ENCODE measurements around the gene PHRF1.

- TF ChIP-seq EZH2 (IDR thresholded peaks at IDR 0.05; ENCODE audit: borderline replicate concordance, insufficient read depth, low read length, poor library complexity, severe bottlenecking), result no peak
- no peak for TF ChIP-seq CTCF (IDR thresholded peaks at IDR 0.05; ENCODE audit: poor library complexity, severe bottlenecking)
- TF ChIP-seq SMC3 (conservative IDR thresholded peaks at IDR 0.05; ENCODE audit: poor library complexity), result no peak
Observed at GRCh38 chr11:581342-581741, 5.1 kb downstream of the PHRF1 start.
